Measurements from ENCODE around the gene ARHGAP6.
"Not testable (repeated sequence)": the region's sequence is repeated elsewhere in the genome, so short reads cannot be mapped to it uniquely, and the experiment has no call there.

ARHGAP6 gene

GRCh38 chrX:11273544-11273943, 392.2 kb downstream of the ARHGAP6 start:
- no peak for DNase-seq

DNA sequence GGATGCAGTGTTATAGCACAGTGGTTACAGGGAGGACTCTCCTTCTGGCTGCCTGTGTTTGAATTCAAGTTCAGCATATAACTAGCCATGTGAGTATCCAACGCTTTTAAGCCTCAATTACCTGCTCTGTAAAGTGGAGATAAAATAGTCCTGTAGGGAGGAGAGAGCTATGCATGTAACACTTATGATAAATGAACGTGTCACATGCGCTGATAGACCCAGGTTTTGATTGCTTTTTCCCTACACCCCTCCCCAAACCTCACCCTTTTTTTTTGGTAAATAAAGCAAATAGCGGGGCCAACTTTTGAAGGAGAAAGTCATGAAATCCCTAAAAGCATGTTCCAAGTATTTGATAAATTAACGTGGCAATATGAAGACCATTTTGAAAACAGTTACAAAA, 392.9 kb downstream of the ARHGAP6 start:
- DNase-seq = no peak

DNA sequence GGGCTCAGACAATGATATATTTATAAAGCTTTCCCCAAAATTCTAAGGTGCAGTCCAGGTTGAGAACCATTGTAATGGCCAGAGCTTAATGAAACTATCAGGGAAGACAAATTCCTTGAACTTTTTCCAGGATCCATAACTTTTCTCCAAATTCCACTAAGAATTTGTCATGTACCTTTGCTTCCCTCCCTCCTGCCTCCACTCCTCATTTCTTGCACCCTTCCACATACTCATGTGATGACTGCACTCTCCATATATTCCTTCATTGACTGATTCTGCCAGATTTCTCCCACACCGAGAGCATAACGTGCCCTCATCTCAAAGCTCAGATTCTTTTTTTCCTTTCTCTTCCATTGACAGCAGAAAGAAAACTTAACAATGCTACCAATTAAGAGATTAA, 393.4 kb downstream of the ARHGAP6 start:
- DNase-seq = no peak

- DNase-seq = no peak
These were observed 395.7 kb downstream of the ARHGAP6 start for GRCh38 chrX:11269996-11270395.

GRCh38 chrX:11269006-11269405, 396.7 kb downstream of the ARHGAP6 start:
- DNase-seq = no peak

DNA sequence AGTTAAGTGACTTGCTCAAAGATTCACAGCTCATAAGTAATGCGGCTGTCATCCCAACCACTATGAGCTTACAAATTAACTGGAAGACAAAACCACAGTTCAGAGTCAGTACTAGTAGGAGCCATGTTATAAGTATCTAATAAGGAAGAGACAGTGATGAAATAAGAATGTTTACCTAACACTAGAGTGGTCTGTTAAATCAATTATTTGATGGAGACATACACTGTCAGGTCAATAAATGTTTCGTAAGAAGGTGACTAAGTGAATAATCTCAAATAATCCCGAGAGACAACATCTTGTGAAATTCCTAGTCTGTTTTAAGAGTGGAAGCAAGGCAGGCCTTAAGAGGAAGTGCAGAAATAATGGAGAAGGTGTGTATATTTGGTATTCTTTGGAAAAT, 398.3 kb downstream of the ARHGAP6 start:
- no peak for DNase-seq

- DNase-seq = no peak
These were observed 399.1 kb downstream of the ARHGAP6 start for GRCh38 chrX:11266573-11267003.

- DNase-seq = no peak
These were observed 400.4 kb downstream of the ARHGAP6 start for GRCh38 chrX:11265352-11265751.

GRCh38 chrX:11264925-11265324, 400.8 kb downstream of the ARHGAP6 start:
- no peak for DNase-seq

DNA sequence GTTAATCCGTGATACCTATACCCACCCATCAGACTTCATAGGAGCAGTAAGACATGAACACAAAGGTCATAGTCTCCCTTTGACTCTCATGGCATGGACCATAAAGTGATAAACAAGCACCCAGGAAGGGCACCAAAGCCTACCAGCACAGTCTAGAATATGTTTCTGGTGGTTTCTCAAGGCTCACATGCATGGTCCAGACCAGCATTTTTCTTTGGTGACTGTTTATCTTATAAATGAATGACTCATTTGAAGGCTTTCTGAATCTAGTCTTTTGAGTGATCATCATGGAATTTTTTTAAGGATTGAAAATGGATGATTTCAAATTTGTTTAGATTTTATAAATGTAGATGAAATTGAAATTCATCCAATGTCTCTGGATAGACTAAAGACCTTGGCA, 404.5 kb downstream of the ARHGAP6 start:
- no peak for DNase-seq

DNA sequence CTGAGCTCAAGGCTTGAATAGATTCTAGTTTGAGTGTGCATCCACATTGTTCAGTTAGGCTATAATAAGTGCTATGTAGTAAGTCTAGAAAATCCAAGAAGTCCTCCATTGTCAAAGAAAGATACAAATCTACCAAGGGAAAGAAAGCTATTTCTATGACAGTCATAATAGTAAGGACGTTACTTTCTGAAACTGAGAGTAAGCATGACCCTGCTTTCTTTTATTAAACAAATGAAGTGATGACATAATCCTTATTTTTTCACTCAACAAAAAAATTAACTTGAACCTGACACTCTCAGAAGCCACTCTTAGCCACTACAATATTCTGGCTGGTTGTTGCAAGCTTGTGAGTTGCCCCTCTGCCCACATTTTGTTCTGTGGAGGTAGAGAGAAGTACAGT, 406.3 kb downstream of the ARHGAP6 start:
- no peak for DNase-seq

GRCh38 chrX:11257711-11258110, 408.0 kb downstream of the ARHGAP6 start:
- DNase-seq = no peak

DNA sequence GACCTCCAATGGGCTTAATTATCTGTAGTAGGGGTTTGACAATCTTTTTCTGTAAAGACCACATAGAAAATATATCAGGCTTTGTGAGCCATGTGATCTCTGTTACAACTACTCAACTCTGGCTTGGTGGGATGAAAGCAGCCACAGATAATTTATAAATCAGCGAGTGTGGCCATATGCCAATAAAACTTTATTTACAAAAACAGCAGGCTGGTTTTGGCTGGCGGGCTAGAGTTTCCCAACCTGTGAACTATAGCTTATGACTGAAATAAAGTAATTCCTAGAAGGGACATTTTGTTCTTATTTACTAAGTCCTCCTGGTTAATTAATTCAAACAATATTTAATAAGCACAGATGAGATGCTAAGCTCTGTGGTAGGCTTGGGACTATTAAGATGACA, 408.4 kb downstream of the ARHGAP6 start:
- no peak for DNase-seq

DNA sequence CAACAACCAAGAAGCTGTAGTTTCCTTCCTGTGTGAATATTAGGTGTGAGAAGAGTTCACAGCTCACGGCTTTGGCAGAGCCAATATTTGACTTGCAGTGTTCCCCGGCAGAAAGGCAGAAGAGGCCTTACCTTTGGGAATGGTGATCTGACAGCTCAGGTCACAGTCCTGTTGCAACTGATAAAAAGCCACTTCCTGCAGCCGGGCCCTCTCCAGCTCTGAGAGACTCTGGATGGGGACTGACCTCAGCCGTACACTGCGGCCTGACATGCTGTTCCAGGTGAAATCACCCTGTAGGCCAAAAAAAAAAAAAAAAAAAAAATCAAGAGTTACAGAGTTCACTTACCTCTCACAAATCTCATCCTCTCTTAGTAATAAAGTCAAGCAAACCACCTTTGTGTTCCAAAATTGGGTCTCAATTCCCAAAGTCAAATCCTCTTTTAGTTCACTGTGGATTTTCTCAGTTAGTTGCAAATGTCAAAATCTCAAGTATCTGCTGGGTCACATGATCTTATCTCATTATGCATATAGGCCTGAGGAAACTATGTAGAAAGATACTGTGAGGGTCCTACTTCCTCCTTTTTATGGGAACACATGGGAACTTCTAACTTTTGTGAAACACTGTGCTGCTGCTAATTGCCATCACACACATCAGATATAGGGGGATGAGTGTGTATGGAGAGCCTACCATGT, 411.2 kb downstream of the ARHGAP6 start:
- no peak for DNase-seq

DNA sequence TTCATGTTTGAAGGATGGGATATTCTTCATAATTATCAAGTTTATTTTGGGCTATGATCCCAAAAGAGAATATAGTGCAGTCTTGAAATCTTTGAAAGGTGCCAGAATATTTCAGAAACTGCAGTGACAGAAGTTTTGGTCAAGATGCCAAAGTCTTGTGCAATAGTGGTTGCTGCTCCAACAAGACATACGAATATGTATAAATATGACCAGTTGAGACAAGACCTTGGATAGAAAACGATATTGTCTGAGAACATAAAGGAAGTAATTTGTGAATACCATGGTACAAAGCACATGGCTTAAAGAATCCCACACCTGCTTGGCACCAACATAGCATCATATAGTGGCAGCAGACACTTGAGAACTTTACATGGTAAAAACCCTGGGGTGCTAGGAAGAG, 421.1 kb downstream of the ARHGAP6 start:
- DNase-seq = no peak

DNA sequence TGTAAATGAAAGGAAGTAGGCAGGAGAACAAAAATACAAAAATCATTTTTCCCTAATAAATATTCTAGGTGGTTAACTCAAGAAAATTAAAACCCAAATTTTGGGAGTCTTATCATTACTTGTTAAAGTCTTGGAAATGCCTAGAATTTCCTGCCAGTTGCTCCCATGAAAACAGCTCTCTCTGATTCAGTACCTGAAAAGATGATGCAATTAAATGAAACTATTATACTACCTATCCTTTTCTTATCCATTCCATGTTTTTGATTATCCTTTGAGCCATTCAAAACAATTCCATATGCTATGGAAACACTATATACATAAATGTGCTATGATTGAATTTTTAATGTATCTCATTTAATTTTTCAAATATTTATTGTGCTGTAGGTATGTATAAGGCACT, 423.0 kb downstream of the ARHGAP6 start:
- no peak for DNase-seq

DNA sequence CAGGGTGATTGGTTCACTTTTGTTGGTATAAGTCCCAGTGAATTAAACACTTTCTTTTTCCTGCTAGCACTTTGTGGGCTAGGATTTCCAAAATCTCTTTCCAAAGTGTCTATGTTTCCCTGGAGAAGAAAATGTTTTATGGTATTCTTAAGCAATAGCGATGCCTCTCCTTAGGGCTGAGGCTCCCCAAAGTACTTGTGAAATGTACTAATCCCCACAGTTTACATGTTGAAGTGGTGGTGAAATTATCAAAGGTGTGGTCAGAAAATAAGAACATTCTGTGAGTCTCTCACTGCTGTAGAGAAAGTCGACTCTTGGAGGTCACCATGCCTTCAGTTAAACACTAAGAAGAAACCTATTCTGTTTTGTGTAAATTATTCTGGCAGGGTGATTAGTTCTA, 424.0 kb downstream of the ARHGAP6 start:
- no peak for DNase-seq

DNA sequence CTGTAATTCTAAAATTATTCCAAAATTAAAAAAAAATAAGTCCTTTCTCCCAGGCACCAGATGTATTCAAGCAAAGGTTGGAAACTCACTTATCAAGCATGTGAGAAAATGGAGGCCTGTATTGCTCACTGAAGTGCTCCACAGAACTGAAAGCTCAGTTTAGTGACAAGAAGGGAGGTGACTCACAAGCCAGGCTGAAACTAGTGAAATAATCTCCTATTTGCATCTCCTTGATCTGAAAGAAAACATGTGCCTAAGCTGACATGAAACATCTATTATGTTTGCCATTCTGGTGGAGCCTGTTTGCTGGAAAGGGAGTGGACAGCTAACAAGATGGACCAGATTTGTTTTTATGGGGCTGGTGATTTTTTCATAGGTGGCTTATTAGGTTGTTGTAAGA, 426.5 kb downstream of the ARHGAP6 start:
- no peak for DNase-seq

GRCh38 chrX:11235377-11235776, 430.3 kb downstream of the ARHGAP6 start:
- not testable (repeated sequence) for DNase-seq

- no peak for DNase-seq
These were observed 450.4 kb downstream of the ARHGAP6 start for GRCh38 chrX:11215191-11215921.

DNA sequence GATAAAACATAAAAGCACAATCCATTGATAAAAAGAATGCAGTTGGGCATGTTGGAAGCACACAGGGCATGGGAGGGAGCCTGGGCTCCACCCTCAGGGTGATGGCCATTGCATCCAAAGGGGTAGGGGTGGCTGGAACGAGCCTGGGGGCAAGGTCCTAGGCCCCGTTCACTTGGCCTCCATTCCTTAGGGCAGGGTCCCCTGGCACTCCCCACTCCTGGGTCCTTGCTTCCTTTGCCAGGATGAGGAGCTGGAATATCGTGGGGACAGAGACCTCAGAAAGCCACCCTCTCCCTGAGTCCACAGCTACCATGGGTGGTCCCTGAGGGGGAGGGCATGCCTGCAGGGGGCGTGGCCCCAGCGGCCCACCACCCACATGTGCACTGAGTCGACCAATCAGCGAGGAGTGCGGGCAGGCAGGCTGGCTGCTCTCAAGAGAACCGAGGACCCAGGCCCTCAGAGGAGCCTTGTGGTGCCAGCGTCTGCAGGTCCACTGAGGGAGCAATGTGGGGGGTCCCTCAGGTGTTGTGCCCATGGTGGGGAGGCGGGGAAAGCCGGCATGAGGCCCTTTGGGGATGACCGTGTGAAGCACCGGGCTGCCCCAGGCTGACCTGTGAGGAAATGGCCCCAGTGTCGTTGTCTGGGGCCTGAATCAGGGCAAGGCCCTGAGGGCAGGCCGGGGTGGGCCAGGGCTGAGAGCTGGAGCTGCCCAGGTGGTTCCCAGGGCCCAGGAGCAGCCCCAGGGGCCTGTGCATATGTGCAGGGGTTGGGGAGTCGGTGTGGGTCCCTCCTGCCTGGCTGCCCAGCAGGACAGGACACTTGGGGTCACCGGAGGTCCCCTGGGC, 451.2 kb downstream of the ARHGAP6 start:
- DNase-seq = no peak

DNA sequence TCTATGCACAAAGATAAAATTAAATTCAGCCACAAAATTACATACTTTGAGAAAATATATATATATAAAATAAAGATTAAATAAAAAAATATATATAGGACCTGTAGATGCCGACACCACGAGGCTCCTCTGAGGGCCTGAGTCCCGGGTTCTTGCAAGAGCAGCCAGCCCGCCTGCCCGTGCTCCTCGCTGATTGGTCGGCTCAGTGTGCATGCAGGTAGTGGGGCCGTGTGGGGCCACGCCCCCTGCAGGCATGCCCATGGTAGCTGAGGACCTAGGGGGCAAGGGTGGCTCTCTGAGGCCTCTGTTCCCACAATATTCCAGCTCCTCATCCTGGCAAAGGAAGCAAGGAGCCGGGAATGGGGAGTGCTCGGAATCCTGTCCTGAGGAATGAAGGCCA, 453.0 kb downstream of the ARHGAP6 start:
- no peak for DNase-seq

DNA sequence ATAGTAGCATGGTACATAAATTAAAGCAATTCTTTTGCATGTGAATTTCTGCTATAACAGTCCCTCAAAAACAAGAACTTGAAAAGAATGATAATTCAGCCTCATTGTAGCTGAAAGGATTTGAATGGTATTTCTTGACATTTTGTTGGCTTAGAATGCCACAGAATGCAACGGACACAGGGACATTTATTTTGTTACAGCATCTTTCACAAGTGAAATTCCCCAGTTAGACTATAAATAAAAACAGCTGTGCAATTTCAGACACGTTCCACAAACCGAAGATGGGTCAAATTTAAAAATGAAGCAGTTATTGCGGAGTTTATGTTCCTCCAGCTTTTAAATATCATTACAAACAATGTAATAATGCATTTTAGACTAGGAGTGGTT, 455.3 kb downstream of the ARHGAP6 start:
- no peak for DNase-seq
